Esophagus muscularis mucosa (tissue), 4 donors: ENCODE data around the gene STARD13. TPM values are rescaled to one million over a fixed set of nuclear protein-coding genes. Genes with fewer than 3 reads are reported as not detected.

Experiments used
- DNase-seq: peaks from one replicate; pipeline ENCODE4 v3.0.0-alpha.2; 2017; ENCODE audit errors: extremely low spot score
- H3K27ac ChIP-seq, 4 donors: fragments of 200-600 bp; sonication (generic); replicated peaks in 1 of 4; 1 replicate in 3 of 4; 2 replicates in 1 of 4; pipeline ENCODE4 v1.5.1; 2016 to 2019; ENCODE audit warnings: mild to moderate bottlenecking in 1 of 4
- H3K27me3 ChIP-seq, 4 donors: fragments of 200-600 bp; sonication (generic); one replicate each; pipeline versions ENCODE4 v1.5.1 to v1.6.0; 2016 to 2019
- H3K36me3 ChIP-seq, 4 donors: fragments of 200-600 bp; sonication (generic); one replicate each; pipeline ENCODE4 v1.5.1; 2016 to 2019
- H3K4me1 ChIP-seq, 4 donors: fragments of 200-600 bp; sonication (generic); one replicate each; pipeline ENCODE4 v1.5.1; 2016 to 2019
- H3K4me3 ChIP-seq, 4 donors: fragments of 200-600 bp; sonication (generic); 1 replicate in 2 of 4; 2 replicates in 2 of 4; pipeline ENCODE4 v1.5.1; 2016 to 2019; ENCODE audit warnings: mild to moderate bottlenecking in 4 of 4, moderate library complexity in 1 of 4
- H3K9me3 ChIP-seq, 4 donors: fragments of 200-600 bp; sonication (generic); 1 replicate in 3 of 4; 2 replicates in 1 of 4; pipeline ENCODE4 v1.5.1; 2016 to 2019
- CTCF ChIP-seq, 3 experiments: fragments of 200-600 bp in 2 of 3; fragments of 450-650 bp in 1 of 3; sonication (generic) in 2 of 3; IDR thresholded peaks; one replicate each; pipeline ENCODE4 v1.5.1; 2017 to 2019; ENCODE audit warnings: antibody characterized with exemption in 3 of 3, mild to moderate bottlenecking in 2 of 3, moderate library complexity in 1 of 3
- EP300 ChIP-seq: sonication (generic); formaldehyde crosslinking; IDR thresholded peaks from one replicate; pipeline ENCODE4 v1.6.1; 2017; ENCODE audit warnings: antibody characterized with exemption
- POLR2A ChIP-seq: fragments of 450-650 bp; IDR thresholded peaks from one replicate; pipeline ENCODE4 v1.6.1; 2017; ENCODE audit warnings: antibody characterized with exemption, moderate library complexity, mild to moderate bottlenecking, low read depth
- POLR2AphosphoS5 ChIP-seq, 2 donors: sonication (generic); formaldehyde crosslinking; IDR thresholded peaks; one replicate each; pipeline ENCODE4 v1.6.1; 2017; ENCODE audit warnings: antibody characterized with exemption in 2 of 2
- WGBS: methylation state at CpG from one replicate; pipeline ENCODE4 v1.1.5; 2018; 5-methylcytosine and 5-hydroxymethylcytosine counted together
- intact Hi-C: fragments of 100-400 bp; cut with DNase I; formaldehyde crosslinking; loops from one replicate; pipeline ENCODE4 v1.15.1; 2023
- total RNA-seq, 4 donors: library from RNA; depleted of rRNA; stranded (reverse); fragments of >200 nt; gene quantifications; one replicate each; pipeline versions ENCODE4 v1.1.0 to v1.2.1, GENCODE V29; 2016

The STARD13 gene
- total RNA-seq, 4 donors from 2014 or later = 44.9 to 59.2 (median 56.2) TPM

GRCh38 chr13:33080972-33081590, 204.5 kb downstream of the STARD13 start:
- no peaks in the 10 kb centered on the region for H3K9me3 ChIP-seq
- H3K4me1 ChIP-seq = peaks cover 0 to 23% (median 14%) of the 10 kb centered on the region in 4 donors
- H3K36me3 ChIP-seq = no peaks in the 10 kb centered on the region
- H3K27ac ChIP-seq = no peak overlapping the region
- 57% methylated on average over 5 of the region's 5 CpGs for WGBS
- TF ChIP-seq CTCF (IDR thresholded peaks at IDR 0.05) (no peak), EP300 (no peak), POLR2AphosphoS5 (IDR thresholded peaks at IDR 0.05) (no peak), POLR2A (no peak)
- no peak overlapping the region for H3K4me3 ChIP-seq
- DNase-seq = no peak
- H3K27me3 ChIP-seq = no peaks in the 10 kb centered on the region
- intact Hi-C loops = no loop called here

GRCh38 chr13:33079960-33080359, 205.6 kb downstream of the STARD13 start:
- Histone ChIP-seq H3K27ac (no peak overlapping the region), H3K36me3 (no peaks in the 10 kb centered on the region), H3K4me1 (peaks cover 0 to 23% (median 14%) of the 10 kb centered on the region in 4 donors), H3K27me3 (no peaks in the 10 kb centered on the region), H3K9me3 (no peaks in the 10 kb centered on the region), H3K4me3 (no peak overlapping the region)
- DNase-seq = no peak
- WGBS = 76% methylated on average over 2 of the region's 2 CpGs
- intact Hi-C loops = no loop called here
- TF ChIP-seq EP300 = no peak
- no peak for TF ChIP-seq CTCF (IDR thresholded peaks at IDR 0.05)
- no peak for TF ChIP-seq POLR2AphosphoS5 (IDR thresholded peaks at IDR 0.05)
- TF ChIP-seq POLR2A = no peak

- Histone ChIP-seq H3K27me3 (no peaks in the 10 kb centered on the region), H3K36me3 (no peaks in the 10 kb centered on the region), H3K27ac (peak overlapping the region; percentile 35 to 56 (median 54)), H3K9me3 (no peaks in the 10 kb centered on the region), H3K4me1 (peaks cover 0 to 23% (median 14%) of the 10 kb centered on the region in 4 donors), H3K4me3 (no peak overlapping the region)
- no peak for DNase-seq
- TF ChIP-seq CTCF (IDR thresholded peaks at IDR 0.05) = no peak
- no peak for TF ChIP-seq POLR2A
- no peak for TF ChIP-seq EP300
- peak in 1 of 2 donors; percentile 67 for TF ChIP-seq POLR2AphosphoS5 (IDR thresholded peaks at IDR 0.05)
- intact Hi-C loops = no loop called here
- WGBS = 53% methylated on average over 3 of the region's 3 CpGs
Observed at GRCh38 chr13:33078263-33078662, 207.3 kb downstream of the STARD13 start.

GRCh38 chr13:33076001-33076992, 209.3 kb downstream of the STARD13 start:
- no peak for DNase-seq
- 98% methylated on average over 10 of the region's 10 CpGs for WGBS
- TF ChIP-seq EP300 (no peak), CTCF (IDR thresholded peaks at IDR 0.05) (no peak), POLR2AphosphoS5 (IDR thresholded peaks at IDR 0.05) (no peak), POLR2A (no peak)

More at GRCh38 chr13:33076001-33076992, 209.3 kb downstream of the STARD13 start:
- intact Hi-C loops = no loop called here
- H3K4me1 ChIP-seq = peaks cover 0 to 18% (median 12%) of the 10 kb centered on the region in 4 donors
- no peak overlapping the region for H3K4me3 ChIP-seq
- no peaks in the 10 kb centered on the region for H3K36me3 ChIP-seq
- no peaks in the 10 kb centered on the region for H3K9me3 ChIP-seq
- H3K27ac ChIP-seq = no peak overlapping the region
- H3K27me3 ChIP-seq = no peaks in the 10 kb centered on the region
